ENCODE results near the gene LBP. TPM values are rescaled to one million over a fixed set of nuclear protein-coding genes. Genes with fewer than 3 reads are reported as not detected.
"Not testable (repeated sequence)": the region's sequence is repeated elsewhere in the genome, so short reads cannot be mapped to it uniquely, and the experiment has no call there.

LBP gene
- total and polyA plus RNA-seq, 3 experiments from 2014 or later = not detected

- CTCF ChIA-PET = interaction anchor here (1.2 kb wide), 1 partner anchor 93 kb away, joined by 3 read pairs; no protein-coding TSS in a partner anchor
- no peak for DNase-seq
These were observed 32.6 kb upstream of the LBP start for GRCh38 chr20:38313676-38314075.

GRCh38 chr20:38314350-38314749, 31.9 kb upstream of the LBP start:
- H3K36me3 Mint-ChIP-seq; POLR2A ChIA-PET; CTCF ChIA-PET; H3K4me3 ChIP-seq (ENCODE audit: low read length); DNase-seq; H3K9me3 Mint-ChIP-seq; H3K27me3 ChIP-seq (ENCODE audit: insufficient read depth, low read length, poor library complexity, severe bottlenecking); H3K27ac ChIP-seq (ENCODE audit: low read depth, low read length); H3K4me1 ChIP-seq (ENCODE audit: insufficient read depth, low read length); H3K36me3 ChIP-seq (ENCODE audit: insufficient read depth, low read length); H3K9me3 ChIP-seq (ENCODE audit: low read length); H3K4me1 Mint-ChIP-seq; H3K27ac Mint-ChIP-seq; H3K4me3 Mint-ChIP-seq: not testable (repeated sequence)
- peaks cover 16 to 49% of the 10 kb centered on the region in 2 donors for H3K27me3 Mint-ChIP-seq

More at GRCh38 chr20:38313676-38314075, 32.6 kb upstream of the LBP start:
- Histone ChIP-seq H3K9me3 (ENCODE audit: low read length) (no peaks in the 10 kb centered on the region), H3K36me3 (ENCODE audit: insufficient read depth, low read length) (no peaks in the 10 kb centered on the region), H3K4me3 (ENCODE audit: low read length) (no peak overlapping the region), H3K27me3 (ENCODE audit: insufficient read depth, low read length, poor library complexity, severe bottlenecking) (no peaks in the 10 kb centered on the region), H3K4me1 (ENCODE audit: insufficient read depth, low read length) (no peaks in the 10 kb centered on the region), H3K27ac (ENCODE audit: low read depth, low read length) (no peak overlapping the region)
- Mint-ChIP-seq H3K27ac (no peak overlapping the region), H3K27me3 (peaks cover 16 to 51% of the 10 kb centered on the region in 2 donors), H3K4me3 (no peak overlapping the region), H3K9me3 (peaks cover 0 to 6% (median 2%) of the 10 kb centered on the region in 5 donors), H3K36me3 (no peaks in the 10 kb centered on the region), H3K4me1 (no peaks in the 10 kb centered on the region)
- POLR2A ChIA-PET = no interaction called here

GRCh38 chr20:38315290-38315966, 30.9 kb upstream of the LBP start:
- Mint-ChIP-seq H3K4me1 (no peaks in the 10 kb centered on the region), H3K4me3 (no peak overlapping the region), H3K36me3 (no peaks in the 10 kb centered on the region), H3K27me3 (peaks cover 15 to 50% of the 10 kb centered on the region in 2 donors), H3K27ac (no peak overlapping the region), H3K9me3 (peaks cover 0 to 6% (median 2%) of the 10 kb centered on the region in 5 donors)
- ChIA-PET POLR2A (no interaction called here), CTCF (no interaction called here)
- no peak for DNase-seq
- no peak overlapping the region for H3K4me3 ChIP-seq (ENCODE audit: low read length)
- no peak overlapping the region for H3K27ac ChIP-seq (ENCODE audit: low read depth, low read length)
- no peaks in the 10 kb centered on the region for H3K36me3 ChIP-seq (ENCODE audit: insufficient read depth, low read length)
- no peaks in the 10 kb centered on the region for H3K4me1 ChIP-seq (ENCODE audit: insufficient read depth, low read length)
- H3K27me3 ChIP-seq (ENCODE audit: insufficient read depth, low read length, poor library complexity, severe bottlenecking) = no peaks in the 10 kb centered on the region
- H3K9me3 ChIP-seq (ENCODE audit: low read length) = no peaks in the 10 kb centered on the region

- H3K9me3 ChIP-seq (ENCODE audit: low read length) = no peaks in the 10 kb centered on the region
- H3K4me1 Mint-ChIP-seq = no peaks in the 10 kb centered on the region
- H3K27ac Mint-ChIP-seq = no peak overlapping the region
- no peaks in the 10 kb centered on the region for H3K4me1 ChIP-seq (ENCODE audit: insufficient read depth, low read length)
- no peaks in the 10 kb centered on the region for H3K27me3 ChIP-seq (ENCODE audit: insufficient read depth, low read length, poor library complexity, severe bottlenecking)
- DNase-seq = no peak
- H3K36me3 ChIP-seq (ENCODE audit: insufficient read depth, low read length) = no peaks in the 10 kb centered on the region
- no peak overlapping the region for H3K4me3 ChIP-seq (ENCODE audit: low read length)
- peaks cover 10 to 46% of the 10 kb centered on the region in 2 donors for H3K27me3 Mint-ChIP-seq
- H3K4me3 Mint-ChIP-seq = no peak overlapping the region
- H3K36me3 Mint-ChIP-seq = no peaks in the 10 kb centered on the region
- H3K9me3 Mint-ChIP-seq = peaks cover 0 to 6% (median 2%) of the 10 kb centered on the region in 5 donors
- H3K27ac ChIP-seq (ENCODE audit: low read depth, low read length) = no peak overlapping the region
- ChIA-PET CTCF (no interaction called here), POLR2A (no interaction called here)
These were observed 29.9 kb upstream of the LBP start for GRCh38 chr20:38316341-38316740.

- Mint-ChIP-seq H3K4me3 (no peak overlapping the region), H3K9me3 (peaks cover 0 to 5% (median 2%) of the 10 kb centered on the region in 5 donors), H3K4me1 (no peaks in the 10 kb centered on the region), H3K27me3 (peaks cover 12 to 46% of the 10 kb centered on the region in 2 donors), H3K27ac (no peak overlapping the region), H3K36me3 (no peaks in the 10 kb centered on the region)
- H3K4me1 ChIP-seq (ENCODE audit: insufficient read depth, low read length) = no peaks in the 10 kb centered on the region
- no peaks in the 10 kb centered on the region for H3K9me3 ChIP-seq (ENCODE audit: low read length)
- H3K36me3 ChIP-seq (ENCODE audit: insufficient read depth, low read length) = no peaks in the 10 kb centered on the region
- no peak overlapping the region for H3K27ac ChIP-seq (ENCODE audit: low read depth, low read length)
- H3K27me3 ChIP-seq (ENCODE audit: insufficient read depth, low read length, poor library complexity, severe bottlenecking) = no peaks in the 10 kb centered on the region
- H3K4me3 ChIP-seq (ENCODE audit: low read length) = no peak overlapping the region
- CTCF ChIA-PET = no interaction called here
- no peak for DNase-seq
- POLR2A ChIA-PET = no interaction called here
These were observed 28.9 kb upstream of the LBP start for GRCh38 chr20:38317422-38317821.

- Mint-ChIP-seq H3K36me3 (no peaks in the 10 kb centered on the region), H3K4me1 (no peaks in the 10 kb centered on the region), H3K27me3 (peaks cover 10 to 46% of the 10 kb centered on the region in 2 donors), H3K9me3 (peaks cover 0 to 2% (median 0%) of the 10 kb centered on the region in 5 donors), H3K4me3 (no peak overlapping the region), H3K27ac (no peak overlapping the region)
- Histone ChIP-seq H3K4me3 (ENCODE audit: low read length) (no peak overlapping the region), H3K27ac (ENCODE audit: low read depth, low read length) (no peak overlapping the region), H3K9me3 (ENCODE audit: low read length) (no peaks in the 10 kb centered on the region), H3K4me1 (ENCODE audit: insufficient read depth, low read length) (no peaks in the 10 kb centered on the region), H3K27me3 (ENCODE audit: insufficient read depth, low read length, poor library complexity, severe bottlenecking) (no peaks in the 10 kb centered on the region), H3K36me3 (ENCODE audit: insufficient read depth, low read length) (no peaks in the 10 kb centered on the region)
- POLR2A ChIA-PET = no interaction called here
- DNase-seq = no peak
- CTCF ChIA-PET = interaction anchor here (0.7 kb wide), 1 partner anchor 131 kb away, joined by 3 read pairs; no protein-coding TSS in a partner anchor
These were observed 26.1 kb upstream of the LBP start for GRCh38 chr20:38320221-38320620.

GRCh38 chr20:38321959-38322598, 24.2 kb upstream of the LBP start:
- Histone ChIP-seq H3K27me3 (ENCODE audit: insufficient read depth, low read length, poor library complexity, severe bottlenecking) (no peaks in the 10 kb centered on the region), H3K36me3 (ENCODE audit: insufficient read depth, low read length) (no peaks in the 10 kb centered on the region), H3K27ac (ENCODE audit: low read depth, low read length) (no peak overlapping the region), H3K4me3 (ENCODE audit: low read length) (no peak overlapping the region), H3K4me1 (ENCODE audit: insufficient read depth, low read length) (no peaks in the 10 kb centered on the region), H3K9me3 (ENCODE audit: low read length) (no peaks in the 10 kb centered on the region)
- H3K27me3 Mint-ChIP-seq = peaks cover 11 to 42% of the 10 kb centered on the region in 2 donors
- H3K4me3 Mint-ChIP-seq = no peak overlapping the region
- ChIA-PET CTCF (no interaction called here), POLR2A (no interaction called here)
- peaks cover 0 to 2% (median 0%) of the 10 kb centered on the region in 5 donors for H3K9me3 Mint-ChIP-seq
- no peak for DNase-seq
- no peaks in the 10 kb centered on the region for H3K4me1 Mint-ChIP-seq
- no peaks in the 10 kb centered on the region for H3K36me3 Mint-ChIP-seq
- no peak overlapping the region for H3K27ac Mint-ChIP-seq

- ChIA-PET POLR2A (no interaction called here), CTCF (no interaction called here)
- no peaks in the 10 kb centered on the region for H3K4me1 ChIP-seq (ENCODE audit: insufficient read depth, low read length)
- no peak overlapping the region for H3K27ac Mint-ChIP-seq
- no peaks in the 10 kb centered on the region for H3K36me3 Mint-ChIP-seq
- H3K9me3 Mint-ChIP-seq = no peaks in the 10 kb centered on the region
- no peaks in the 10 kb centered on the region for H3K9me3 ChIP-seq (ENCODE audit: low read length)
- H3K4me3 ChIP-seq (ENCODE audit: low read length) = no peak overlapping the region
- H3K27me3 ChIP-seq (ENCODE audit: insufficient read depth, low read length, poor library complexity, severe bottlenecking) = no peaks in the 10 kb centered on the region
- no peak for DNase-seq
- no peaks in the 10 kb centered on the region for H3K36me3 ChIP-seq (ENCODE audit: insufficient read depth, low read length)
- peaks cover 10 to 40% of the 10 kb centered on the region in 2 donors for H3K27me3 Mint-ChIP-seq
- H3K27ac ChIP-seq (ENCODE audit: low read depth, low read length) = no peak overlapping the region
- no peak overlapping the region for H3K4me3 Mint-ChIP-seq
- no peaks in the 10 kb centered on the region for H3K4me1 Mint-ChIP-seq
These were observed 22.1 kb upstream of the LBP start for GRCh38 chr20:38324159-38324558.

All from CD8-positive, alpha-beta memory T cell (primary cell).